ENCODE data around the gene KMT2B. TPM values are rescaled to one million over a fixed set of nuclear protein-coding genes. Genes with fewer than 3 reads are reported as not detected.
"Not testable (repeated sequence)": the region's sequence is repeated elsewhere in the genome, so short reads cannot be mapped to it uniquely, and the experiment has no call there.

Gene KMT2B
- total and polyA plus RNA-seq, 2 of the 8 experiments (the other 6 are each of a cell fraction or from before 2014, with no cell fraction given) = 26.7 to 38.6 TPM

- peaks cover 42 to 69% (median 59%) of the 10 kb centered on the region in 4 experiments for H3K36me3 ChIP-seq (ENCODE audit: control insufficient read depth in 2 of 4, insufficient read depth in 4 of 4, low read length in 3 of 4)
- H3K9ac ChIP-seq (replicated peaks in 1 of 4; ENCODE audit: extremely low read depth in 1 of 4, low read depth in 3 of 4, low read length in 3 of 4); H2BK12ac ChIP-seq (ENCODE audit: low read depth, low read length); H3K14ac ChIP-seq (ENCODE audit: insufficient read length); H3K4me1 ChIP-seq (replicated peaks in 1 of 4; ENCODE audit: control insufficient read depth in 3 of 4, insufficient read depth in 4 of 4, low read length in 3 of 4); H4K91ac ChIP-seq (replicated peaks; ENCODE audit: insufficient read length, low read length); H3K23ac ChIP-seq (ENCODE audit: insufficient read length); H2AK5ac ChIP-seq (ENCODE audit: low read depth, low read length); H3K4ac ChIP-seq (replicated peaks; ENCODE audit: insufficient read length, low read depth, low read length); H3K18ac ChIP-seq (ENCODE audit: extremely low read depth, low read length); H2BK15ac ChIP-seq (ENCODE audit: low read length); H3K4me3 ChIP-seq (ENCODE audit: extremely low read depth in 1 of 4, insufficient read depth in 2 of 4, low read depth in 3 of 4, low read length in 4 of 4); H2BK120ac ChIP-seq (replicated peaks; ENCODE audit: low read depth, low read length); H3K27ac ChIP-seq (ENCODE audit: low read depth, low read length); H2BK20ac ChIP-seq (ENCODE audit: low read length); H3K79me1 ChIP-seq (ENCODE audit: low read depth, low read length); H2BK5ac ChIP-seq (ENCODE audit: low read depth, low read length); H3K4me2 ChIP-seq (ENCODE audit: insufficient read depth in 1 of 2, low read depth in 2 of 2, low read length in 2 of 2); H2AFZ ChIP-seq (ENCODE audit: low read length); H3K23me2 ChIP-seq (ENCODE audit: low read depth, low read length); DNase-seq (ENCODE audit: low read depth in 1 of 2, low spot score in 2 of 2); H3K9me3 ChIP-seq (ENCODE audit: insufficient read depth in 2 of 2, low read depth in 1 of 2, low read length in 1 of 2); H4K5ac ChIP-seq (ENCODE audit: insufficient read length, low read depth, low read length); H3K27me3 ChIP-seq (replicated peaks in 1 of 4; ENCODE audit: control insufficient read depth in 3 of 4, extremely low read depth in 1 of 4, insufficient read depth in 3 of 4, low read length in 3 of 4); H3K56ac ChIP-seq (replicated peaks; ENCODE audit: insufficient read length, low read depth, low read length); FAIRE-seq; H4K8ac ChIP-seq (ENCODE audit: extremely low read depth, insufficient read depth, low read length): not testable (repeated sequence)
- POLR2A ChIA-PET (ENCODE audit: partially characterized antibody) = interaction anchor here (1.0 to 6.1 kb wide), 4 partner anchors 8 to 43 kb away, joined by 3 to 39 read pairs (median 7); no protein-coding TSS in a partner anchor
- CTCF ChIA-PET (ENCODE audit: partially characterized antibody) = interaction anchor here (0.7 to 11.8 kb wide), 2 partner anchors 14 to 35 kb away, joined by 3 to 80 read pairs; partner anchors contain the start of gene IGFLR1
- H3K79me2 ChIP-seq (ENCODE audit: control insufficient read depth in 1 of 2, insufficient read depth in 2 of 2, low read length in 2 of 2) = peaks cover 0 to 12% of the 10 kb centered on the region in 2 experiments; a peak in 2 of 4 replicates
- WGBS, 2 experiments (ENCODE audit: extremely low coverage in 1 of 2, insufficient coverage in 1 of 2, insufficient read length in 1 of 2, insufficient replicate concordance in 2 of 2, low coverage in 1 of 2, low lambda C conversion rate in 2 of 2, missing lambda C conversion rate in 1 of 2) = 98% methylated on average over 7 of the region's 7 CpGs; no CpG with 5 or more reads in 1 of the 2 experiments
- H4K20me1 ChIP-seq (replicated peaks in 1 of 2; ENCODE audit: control insufficient read depth in 1 of 2, insufficient read depth in 2 of 2, low read length in 2 of 2) = peaks cover 5 to 19% of the 10 kb centered on the region in 2 experiments
Observed at GRCh38 chr19:35724132-35724531, 6.3 kb downstream of the KMT2B start.

Measured in H1 (cell line).